ENCODE measurements around the gene POLR2B.
"Not testable (repeated sequence)": the region's sequence is repeated elsewhere in the genome, so short reads cannot be mapped to it uniquely, and the experiment has no call there.

Gene POLR2B

DNA sequence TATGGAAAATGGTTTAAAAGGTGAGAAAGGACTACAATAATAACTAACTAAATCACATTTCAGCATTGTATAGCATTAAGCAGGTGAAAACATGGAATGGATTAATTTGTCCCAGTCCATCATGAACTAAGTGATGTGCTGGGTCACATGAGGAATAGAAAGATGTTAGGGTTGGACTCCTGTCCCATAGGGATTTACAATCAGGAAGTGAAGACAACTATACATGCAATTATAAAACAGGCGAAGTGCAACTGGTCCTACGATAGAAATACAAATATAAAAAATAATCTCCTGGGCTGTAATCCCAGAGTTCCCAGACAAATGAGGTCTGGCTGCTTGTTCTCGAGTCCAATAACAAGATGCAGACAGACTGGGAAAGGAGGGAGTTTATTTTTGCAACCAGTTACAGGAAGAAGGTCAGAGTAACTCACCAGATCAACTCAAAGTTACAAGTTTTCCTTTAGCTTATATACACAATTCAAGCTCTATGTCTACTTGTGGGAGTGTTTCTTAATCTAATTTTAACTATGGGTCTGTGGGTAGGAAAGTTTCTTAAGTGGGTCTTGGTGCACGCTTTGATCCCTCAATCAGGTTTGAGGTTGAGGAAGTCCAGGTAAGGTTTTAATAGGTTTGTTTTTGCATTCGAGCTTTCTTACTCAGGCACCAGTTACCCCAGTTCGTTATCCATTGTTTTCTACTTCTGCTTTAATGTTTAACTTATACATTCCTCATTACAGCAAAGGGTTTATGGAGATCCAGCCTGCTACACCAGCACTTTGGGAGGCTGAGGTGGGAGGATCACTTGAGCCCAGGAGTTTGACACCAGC, 81.4 kb downstream of the POLR2B start:
- DNase-seq, result no peak

DNA sequence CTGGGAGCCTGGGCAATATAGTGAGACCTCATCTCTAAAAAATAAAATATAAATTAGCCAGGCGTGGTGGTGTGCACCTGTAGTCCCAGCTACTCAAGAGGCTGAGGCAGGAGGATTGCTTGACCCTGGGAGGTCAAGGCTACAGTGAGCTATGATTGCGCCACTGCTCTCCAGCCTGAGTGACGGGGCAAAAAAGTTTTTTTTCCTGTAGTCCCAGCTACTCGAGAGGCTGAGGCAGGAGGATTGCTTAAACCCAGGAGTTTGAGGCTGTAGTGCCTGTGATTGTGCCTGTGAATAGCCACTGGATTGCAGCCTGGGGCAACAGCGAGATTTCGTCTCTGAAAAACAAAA, 82.0 kb downstream of the POLR2B start:
- not testable (repeated sequence) for DNase-seq

DNA sequence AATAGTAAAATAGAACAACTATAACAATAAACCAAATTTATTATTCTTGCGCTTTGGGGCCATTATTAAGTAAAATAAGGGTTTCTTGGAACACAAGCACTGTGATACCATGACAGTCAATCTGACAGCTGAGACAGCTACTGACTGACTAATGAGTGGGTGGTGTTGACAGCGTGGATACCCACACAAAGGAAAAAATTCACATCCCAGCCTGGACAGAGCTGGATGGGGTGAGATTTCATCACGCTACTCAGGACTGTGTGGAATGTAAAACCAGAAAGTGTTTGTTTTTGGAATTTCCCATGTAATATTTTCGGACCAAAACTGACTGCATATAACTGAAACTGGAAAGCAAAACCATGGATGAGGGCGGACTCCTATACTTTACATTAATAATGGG, 82.7 kb downstream of the POLR2B start:
- DNase-seq, result no peak

DNA sequence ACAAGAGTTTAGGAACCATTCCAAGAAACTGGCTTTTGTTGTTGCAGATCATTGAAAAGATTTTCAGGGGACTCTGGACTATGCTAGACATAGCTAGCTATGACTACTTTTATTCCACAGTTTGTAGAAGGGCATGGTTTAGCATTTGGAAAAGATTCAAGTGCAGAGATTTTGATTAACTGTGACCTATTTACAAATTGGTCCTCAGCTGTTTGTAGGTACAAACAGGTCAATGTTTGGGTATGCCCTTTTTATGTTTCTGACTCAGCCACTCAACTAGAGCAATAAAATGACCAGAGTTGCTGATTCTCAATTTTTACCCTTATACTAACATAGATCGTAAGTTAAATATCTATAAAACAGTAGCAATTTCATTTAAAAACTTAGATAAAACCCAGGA, 84.8 kb downstream of the POLR2B start:
- no peak for DNase-seq

DNA sequence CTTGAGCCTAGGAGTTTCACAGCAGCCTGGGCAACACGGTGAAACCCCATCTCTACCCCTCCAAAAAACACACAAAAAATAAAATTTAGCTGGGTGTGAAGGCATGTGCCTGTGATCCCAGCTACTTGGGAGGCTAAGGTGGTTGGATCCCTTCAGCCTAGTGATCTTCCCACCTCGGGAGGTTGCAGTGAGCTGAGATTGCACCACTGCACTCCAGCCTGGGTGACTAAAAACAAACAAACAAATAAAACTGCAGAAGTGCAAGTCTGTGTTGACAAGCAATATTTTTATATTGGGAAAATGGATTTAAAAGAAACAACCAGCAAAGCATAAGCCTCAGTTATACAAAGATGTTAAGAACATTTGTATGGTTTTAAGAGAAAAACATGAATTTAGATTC, 85.4 kb downstream of the POLR2B start:
- no peak for DNase-seq

DNA sequence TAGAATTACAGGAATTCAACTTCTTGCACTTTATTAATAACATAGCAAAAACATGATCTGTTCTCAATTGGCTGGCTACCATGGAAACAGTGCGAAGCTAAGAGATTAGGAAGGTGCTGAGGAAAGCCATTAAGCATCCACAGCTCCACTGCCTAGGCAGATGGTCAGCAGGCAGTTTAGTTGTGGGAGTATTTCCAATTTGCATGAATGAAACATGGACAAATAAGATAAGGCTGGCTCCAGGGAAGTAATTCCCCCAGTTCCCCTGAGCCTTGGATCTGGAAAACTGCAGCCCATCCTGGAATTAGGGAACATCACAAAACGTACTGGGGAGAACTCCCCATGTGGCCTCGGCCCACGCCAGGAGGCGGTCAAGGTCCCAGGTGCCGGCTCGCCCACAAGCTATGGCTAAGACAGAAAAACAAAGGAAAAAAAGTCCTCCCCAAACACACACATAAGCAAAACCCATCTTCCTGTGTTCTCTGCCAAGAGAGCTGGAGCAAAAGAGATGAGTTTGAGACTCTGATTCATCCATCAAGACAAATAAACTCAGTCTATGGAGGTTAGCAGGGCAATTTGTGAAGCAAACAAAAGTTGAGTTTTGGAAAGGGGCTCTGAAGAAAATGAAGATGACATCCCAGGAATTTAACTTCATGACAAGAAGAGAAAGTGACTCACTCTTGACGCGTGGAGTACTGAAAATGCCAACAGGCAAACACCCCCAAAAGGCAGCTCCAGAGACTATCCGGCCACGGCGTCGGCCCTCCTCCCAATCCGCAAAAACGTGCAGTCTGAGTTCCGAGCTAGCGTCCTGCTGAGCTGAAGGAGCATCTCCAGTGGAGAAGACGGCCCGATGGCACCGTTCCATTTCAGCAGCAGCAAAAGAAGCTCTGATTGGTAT, 86.4 kb downstream of the POLR2B start:
- no peak for DNase-seq

DNA sequence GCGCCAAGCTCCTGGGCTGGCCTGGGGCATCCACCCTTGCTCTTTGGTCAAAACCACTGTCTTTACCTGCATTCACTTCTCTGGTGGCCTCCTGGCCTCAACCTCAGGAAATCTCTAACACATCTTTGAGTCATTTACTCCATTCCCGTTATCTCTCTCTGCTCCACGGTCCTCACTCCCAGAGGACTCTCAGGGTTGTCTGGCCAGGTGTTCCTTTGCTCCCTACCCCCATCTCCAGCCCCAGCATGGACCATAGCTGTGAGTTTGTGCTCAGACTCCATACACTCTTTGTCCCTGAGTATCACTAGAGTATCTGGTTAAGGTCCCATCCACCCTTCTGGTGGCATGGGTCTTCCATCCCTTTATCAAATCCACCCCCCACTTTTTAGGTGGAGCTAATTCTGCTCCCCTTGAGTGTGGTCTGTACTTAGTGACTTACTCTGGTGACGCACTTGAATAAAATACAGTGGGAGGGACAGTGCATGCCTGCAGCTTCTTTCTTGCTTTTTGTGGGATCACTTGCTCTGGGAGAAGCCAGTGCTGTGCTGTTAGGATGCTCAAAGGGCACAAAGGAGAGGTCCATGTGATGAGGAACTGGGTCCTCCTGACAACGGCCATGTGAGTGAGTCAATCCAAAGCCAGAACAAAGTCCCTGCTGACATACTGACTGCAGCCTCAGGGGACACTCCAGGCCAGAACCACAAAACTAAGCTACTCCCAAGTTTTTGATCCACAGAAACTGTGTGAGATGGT, 87.2 kb downstream of the POLR2B start:
- no peak for DNase-seq

DNA sequence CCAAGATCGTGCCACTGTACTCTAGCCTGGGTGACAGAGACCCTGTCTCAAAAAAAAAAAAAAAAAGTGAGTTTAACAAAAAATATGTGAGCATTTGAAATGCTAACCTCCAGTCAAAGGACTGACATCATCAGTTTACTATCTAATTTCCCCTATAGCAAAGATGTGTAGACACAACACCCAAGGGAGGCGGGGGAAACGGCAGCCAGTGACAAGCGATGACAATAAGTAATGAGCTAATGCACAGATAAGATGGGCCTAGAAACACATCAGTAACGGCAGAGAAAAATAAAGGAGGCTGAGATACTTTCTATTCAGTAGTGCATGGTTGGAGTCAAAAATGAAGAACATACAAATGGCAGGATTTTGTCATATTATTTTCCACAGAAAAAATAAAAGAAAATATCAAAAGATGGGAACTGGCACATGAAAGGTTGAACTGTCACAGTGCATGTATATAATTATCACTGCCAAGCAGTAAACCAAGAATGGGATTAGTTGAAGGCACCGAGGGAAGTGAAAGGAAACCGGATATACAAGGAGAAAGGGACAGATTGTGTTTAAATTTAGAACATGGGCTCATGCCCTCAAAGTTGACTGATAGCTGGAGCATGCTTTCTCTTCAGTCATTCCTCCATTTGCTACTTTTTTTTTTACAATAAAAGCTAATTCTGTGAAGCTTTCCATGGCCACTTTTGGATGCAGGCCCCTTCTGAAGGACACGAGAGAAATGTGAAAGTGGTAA, 89.7 kb downstream of the POLR2B start:
- DNase-seq, result no peak

DNA sequence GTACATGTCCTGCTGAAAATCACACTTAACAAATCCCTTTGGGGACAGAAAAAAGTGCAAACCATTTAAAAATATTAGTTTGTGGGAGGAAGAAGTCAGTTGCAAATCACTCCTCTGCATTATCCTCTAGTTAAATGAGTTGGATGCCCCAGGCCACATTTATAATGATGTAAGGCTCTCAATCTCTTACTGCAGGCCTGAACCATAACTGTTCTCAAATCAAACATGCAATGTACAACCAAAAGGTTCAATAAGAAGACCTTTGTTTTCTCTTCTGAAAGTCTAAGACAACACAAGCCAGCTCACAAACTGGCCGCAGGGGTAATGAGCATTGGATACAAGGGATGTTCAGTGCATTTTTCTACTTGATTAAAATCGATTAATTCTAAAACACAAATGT, 91.8 kb downstream of the POLR2B start:
- DNase-seq, result no peak

DNA sequence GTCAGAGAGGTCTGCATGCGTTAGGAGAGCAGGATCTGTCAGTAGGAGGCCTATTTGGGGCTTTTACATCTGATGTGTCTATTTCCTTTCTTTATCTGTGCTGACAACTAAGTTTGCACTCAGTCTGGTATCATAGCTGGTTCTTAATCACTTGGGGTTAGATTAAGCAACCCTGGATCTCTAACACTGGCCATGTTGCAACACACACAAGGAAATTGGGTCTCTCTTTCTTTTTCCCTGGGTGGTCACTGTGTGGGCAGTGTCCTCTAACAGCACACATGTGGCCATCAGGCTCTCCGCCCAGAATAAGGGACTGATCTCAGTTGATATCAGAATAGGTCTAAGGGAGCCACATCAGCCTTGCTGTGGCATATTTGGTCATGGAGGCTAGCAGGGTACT, 92.6 kb downstream of the POLR2B start:
- no peak for DNase-seq

DNA sequence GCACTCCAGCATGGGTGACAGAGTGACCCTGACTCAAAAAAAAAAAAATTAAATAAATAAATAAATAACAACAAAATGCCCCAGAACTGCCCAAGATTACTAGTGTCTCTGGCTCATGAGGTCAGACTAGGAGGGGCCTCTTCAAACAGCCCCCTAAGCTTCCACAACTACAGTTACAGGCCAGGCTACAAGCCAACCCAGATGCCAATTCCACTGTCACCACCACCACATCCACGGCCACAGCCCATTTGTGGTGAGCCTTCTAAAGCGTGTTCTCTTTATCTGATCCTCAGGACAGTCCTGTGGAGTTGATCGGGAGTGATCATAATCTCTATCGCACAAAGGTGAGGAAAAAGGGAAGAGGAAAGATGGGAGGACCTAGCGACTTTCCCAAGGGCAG, 94.9 kb downstream of the POLR2B start:
- no peak for DNase-seq

DNA sequence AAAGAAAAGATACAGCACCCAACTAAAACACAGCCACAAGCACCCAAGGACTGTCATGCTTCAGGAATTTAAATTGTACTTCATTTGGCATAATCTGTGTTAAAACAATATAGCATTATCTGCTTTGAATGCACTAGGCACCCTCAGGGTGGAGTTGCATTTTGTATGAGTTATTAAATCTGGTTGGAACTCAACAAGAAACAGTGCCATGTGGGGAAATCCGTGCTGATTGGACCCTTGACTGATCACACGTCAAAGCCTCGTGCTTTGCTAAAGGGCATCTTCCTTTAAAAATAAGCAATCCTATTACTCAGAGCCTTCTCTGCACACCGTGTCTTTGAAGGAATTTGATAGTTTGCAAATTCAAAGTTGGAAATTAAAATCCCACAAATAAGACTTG, 96.0 kb downstream of the POLR2B start:
- DNase-seq, result no peak

DNA sequence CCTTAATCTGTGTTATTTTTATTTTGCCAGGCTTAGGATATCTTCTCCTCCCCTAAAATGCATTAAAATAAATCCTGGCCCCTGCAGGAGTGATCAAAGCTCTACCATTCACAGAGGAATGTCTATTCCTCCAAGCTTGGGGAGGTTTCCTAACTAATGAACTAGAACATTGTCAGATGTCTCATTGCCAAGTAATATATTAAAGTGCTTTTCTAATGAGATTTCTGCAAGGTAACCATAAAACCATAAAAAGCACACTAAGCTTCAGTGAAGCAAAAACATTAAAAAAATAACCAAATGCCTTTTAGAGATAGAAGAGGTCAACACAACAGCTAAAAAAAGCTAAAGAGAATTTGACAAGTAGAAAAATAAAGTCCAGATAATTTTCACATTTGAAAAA, 96.7 kb downstream of the POLR2B start:
- DNase-seq, result no peak

DNA sequence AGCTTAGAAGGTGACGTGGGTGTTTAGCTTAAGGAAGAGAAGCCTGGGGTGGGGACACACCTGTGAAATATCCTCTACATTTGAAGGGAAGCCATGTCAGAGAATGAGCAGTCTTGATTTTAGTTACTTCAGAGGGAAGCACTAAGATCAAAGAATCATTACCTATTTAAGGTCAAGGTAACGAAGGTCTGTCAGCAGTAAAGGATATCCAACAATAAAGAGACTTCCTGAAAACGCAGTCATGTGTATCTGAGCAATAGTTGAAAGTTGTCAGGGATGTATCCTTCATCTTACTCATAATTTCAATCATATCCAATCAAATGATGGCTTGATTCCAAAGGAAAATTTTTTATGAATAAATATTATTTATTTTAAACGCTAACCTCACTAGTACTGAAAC, 98.0 kb downstream of the POLR2B start:
- DNase-seq, result no peak

DNA sequence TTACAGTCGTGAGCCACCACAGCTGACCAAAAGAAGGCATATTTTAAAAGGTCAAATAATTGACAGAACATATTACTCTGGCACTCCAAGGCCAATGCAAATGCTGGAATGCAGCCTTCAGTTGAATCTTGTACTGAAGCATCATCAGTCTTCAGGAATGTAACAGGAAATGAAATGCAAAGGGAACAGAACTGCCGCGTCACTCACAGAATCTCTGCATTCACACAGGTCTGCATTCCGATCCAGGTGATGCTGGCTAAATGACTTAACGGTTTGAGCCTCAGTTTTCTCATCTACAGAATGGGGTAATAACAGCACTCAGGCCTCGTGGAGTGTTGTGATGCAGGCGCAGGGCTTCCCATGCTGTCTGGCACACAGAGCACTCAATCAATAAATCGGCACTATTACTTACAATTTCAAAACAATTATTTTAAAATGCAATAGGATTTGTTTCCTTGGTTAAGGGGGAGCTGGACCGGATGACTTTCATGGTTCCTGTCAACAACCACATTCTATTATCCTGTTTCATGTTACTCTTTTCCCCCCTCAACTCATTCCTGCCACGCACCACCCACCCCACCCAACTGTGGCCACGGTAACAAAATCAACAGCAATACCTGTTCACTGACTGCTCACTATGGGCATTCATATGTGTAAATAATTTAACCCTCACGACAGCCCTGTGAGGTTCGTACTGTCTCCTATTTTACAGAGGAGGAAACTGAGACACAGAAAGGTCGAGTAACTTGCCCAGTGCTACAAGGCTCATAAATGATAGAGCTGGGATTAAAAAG, 99.1 kb downstream of the POLR2B start:
- no peak for DNase-seq

DNA sequence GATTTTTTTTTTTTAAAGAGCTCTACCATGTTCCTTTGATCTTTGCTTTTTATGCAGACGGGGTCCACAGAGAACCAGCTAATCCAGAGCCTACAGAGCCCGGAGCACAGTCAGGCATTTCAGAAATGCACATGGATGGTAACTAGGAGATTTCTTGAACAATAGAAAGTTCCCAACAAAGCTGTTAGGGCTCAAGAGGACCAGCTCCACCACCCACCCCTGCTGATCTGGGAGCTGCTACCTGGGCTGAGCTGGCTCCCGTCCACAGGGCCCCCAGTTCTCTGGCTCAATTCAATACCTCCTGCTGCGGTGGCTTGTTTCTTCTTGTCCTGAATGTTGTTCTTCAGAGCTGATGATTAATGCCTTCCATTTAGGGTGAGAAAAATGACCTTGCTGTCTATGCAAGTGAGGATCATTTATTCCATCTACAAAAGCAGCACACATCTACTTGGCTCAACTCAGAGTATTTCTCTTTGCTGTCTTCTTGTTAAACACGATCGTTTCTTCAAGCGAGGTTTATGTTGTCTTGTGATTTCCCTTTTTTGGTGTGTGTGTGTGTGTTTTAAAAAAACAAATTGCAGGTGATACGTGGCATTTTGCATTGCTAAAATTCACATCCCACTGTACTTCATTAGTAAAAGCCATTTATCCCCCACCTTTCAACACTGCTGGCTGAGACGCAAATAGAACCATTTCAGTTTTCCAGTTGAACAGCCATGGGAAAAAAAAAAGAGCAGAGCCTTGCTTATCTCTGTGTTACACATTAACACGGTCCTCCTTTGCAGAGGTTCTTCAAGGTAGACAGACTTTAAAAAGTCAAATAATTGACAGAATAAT, 100.2 kb downstream of the POLR2B start:
- DNase-seq, result no peak

Measured in activated CD4-positive, alpha-beta T cell treated with anti-CD3 and anti-CD28 coated beads for 48 hours (primary cell).